HK-2 (cell line): ENCODE results near the gene SUN1.
"Not testable (repeated sequence)": the region's sequence is repeated elsewhere in the genome, so short reads cannot be mapped to it uniquely, and the experiment has no call there.

Experiments used
- DNase-seq: peaks from one replicate; pipeline ENCODE4 v3.0.0-alpha.2; 2018; ENCODE audit not compliant: unreplicated experiment

Gene SUN1

DNA sequence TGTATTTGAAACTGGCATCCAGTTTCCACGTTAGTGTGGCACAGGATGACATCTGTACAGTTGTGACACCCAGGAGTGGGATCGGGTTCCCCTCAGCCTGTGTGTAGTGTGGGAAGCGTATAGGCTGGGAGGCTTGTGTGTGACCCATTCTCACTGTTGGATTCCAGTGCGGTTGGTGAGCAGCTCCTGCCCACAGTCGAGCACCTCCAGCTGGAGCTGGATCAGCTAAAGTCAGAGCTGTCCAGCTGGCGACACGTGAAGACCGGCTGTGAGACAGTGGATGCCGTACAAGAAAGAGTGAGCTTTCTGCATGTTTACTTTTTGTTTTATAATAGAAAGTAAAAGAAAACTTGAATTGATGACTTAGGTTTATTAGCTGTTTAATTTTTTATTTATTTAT lies 25.4 kb downstream of the SUN1 start:
- DNase-seq = no peak

DNA sequence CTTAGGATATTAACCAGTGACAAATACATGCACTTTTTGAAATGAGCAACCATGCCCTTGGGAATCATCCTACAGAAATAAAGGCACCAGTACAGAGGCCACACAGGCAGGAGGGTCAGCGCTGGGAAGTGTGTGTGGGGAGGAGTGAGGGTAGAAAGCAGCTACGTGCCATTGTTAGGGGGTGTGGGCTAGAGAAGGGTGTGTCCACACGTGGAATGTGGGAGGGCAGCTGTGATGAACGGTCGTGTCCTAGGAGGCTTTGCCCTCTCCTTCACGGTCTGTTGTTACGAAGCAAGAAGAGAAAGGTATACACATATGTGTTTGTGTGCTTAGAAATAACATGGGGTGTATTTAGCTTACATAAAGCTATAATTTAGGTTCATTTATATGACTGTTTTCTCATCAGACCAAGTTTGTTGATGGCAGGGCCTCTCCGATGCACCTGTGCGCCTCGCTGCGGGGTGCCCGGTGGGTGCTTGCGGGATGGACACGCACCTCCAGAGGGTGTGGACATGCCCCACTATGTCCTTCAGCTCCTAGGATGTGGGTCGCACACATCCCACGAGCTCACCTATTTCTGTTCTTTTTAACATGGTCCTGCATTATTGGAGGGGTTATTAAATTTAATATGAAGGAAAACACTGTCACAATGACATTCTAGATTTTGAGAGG lies 27.2 kb downstream of the SUN1 start:
- DNase-seq = no peak

DNA sequence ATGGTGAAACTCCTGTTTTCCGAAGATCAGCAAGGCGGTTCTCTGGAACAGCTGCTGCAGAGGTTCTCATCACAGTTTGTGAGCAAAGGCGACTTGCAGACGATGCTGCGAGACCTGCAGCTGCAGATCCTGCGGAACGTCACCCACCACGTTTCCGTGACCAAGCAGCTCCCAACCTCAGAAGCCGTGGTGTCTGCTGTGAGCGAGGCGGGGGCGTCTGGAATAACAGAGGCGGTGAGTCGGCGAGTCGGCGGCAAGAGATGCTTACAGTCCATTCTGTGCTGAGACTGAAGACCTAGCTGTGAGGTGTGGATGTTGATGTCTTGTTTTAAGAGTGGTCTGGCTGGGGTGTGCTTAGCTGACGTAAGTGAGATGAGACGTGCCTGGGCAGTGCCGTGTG lies 27.9 kb downstream of the SUN1 start:
- no peak for DNase-seq

DNA sequence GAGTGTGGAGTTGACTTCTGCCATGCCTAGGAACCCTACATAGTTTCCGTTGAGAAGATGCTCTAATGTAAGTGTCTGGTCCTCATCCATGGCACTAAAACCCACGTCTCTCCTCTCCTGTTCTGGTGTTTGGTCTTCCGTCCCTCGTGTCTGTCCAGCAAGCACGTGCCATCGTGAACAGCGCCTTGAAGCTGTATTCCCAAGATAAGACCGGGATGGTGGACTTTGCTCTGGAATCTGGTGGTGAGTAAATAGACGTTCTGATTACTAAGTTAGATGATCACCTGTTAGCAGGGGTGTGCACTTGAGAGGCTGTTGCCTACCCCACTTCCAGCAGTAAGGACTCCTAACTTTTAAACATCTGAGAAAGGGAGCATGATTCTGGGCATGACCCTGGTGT lies 28.9 kb downstream of the SUN1 start:
- no peak for DNase-seq

DNA sequence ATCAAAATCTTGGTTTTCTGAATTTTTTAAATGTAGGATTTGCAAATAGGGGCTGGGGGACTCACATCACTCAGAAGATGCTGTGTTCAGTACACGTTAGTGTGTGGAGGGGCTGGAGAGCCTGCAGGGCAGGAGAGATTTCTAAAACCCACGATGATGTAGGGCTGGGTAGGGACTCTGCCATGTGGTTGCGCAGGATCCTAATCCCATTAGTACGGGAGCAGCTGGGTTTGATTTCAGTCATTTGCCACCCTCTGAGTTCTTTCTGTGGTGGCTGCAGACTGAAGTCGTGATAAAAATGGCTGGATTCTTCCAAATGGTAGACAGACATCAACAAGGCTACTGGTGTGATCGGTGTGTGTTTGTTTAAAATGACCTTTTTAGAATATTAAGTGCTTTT lies 29.9 kb downstream of the SUN1 start:
- no peak for DNase-seq

DNA sequence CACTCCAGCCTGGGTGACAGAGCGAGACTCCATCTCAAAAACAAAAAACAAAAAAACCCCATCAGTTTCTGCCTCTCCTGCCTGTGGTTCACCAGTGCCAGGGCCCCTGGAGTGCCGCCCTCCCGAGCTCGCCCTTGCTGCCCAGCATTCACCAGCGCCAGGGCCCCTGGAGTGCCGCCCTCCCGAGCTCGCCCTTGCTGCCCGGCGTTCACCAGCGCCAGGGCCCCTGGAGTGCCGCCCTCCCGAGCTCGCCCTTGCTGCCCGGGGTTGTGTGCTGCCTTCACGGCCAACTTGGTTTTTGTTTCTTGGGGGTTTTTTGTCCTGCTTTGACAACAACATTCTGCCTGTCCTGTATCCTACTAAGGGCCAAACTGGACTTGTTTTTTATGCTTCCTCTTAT lies 30.8 kb downstream of the SUN1 start:
- no peak for DNase-seq

DNA sequence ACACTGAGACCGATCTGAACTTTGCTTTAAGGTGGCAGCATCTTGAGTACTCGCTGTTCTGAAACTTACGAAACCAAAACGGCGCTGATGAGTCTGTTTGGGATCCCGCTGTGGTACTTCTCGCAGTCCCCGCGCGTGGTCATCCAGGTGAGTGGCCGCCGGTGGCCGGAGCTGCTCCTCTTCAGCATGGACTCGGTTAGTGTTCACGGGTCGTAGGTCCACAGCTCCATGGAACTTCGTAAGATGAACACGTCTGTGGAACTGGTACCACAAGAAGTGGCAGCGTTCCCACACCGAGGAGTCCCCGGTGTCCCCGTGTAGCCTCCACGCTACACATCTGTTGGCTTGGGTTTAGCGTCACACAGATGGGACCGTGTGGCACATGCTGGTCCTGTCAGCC lies 33.6 kb downstream of the SUN1 start:
- no peak for DNase-seq

DNA sequence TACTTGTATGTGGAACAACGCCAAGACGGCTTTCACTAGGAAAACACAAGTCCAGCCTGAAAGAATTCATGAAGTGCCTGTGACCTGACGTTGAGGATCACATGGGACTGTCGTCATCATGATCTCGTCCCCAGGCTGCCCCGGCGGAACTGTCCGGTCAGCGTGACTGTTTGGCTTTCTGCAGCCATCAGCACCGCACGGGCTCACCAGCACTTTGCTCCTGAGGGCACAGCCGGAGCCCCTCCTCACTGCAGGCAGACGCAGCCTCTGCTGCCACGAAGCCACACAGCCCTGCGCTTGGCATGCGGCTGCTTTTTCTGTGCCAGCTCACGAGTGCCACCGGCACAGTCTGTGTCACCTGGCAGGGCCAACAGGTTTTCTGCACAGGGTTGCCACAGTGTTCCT lies 34.7 kb downstream of the SUN1 start:
- no peak for DNase-seq

DNA sequence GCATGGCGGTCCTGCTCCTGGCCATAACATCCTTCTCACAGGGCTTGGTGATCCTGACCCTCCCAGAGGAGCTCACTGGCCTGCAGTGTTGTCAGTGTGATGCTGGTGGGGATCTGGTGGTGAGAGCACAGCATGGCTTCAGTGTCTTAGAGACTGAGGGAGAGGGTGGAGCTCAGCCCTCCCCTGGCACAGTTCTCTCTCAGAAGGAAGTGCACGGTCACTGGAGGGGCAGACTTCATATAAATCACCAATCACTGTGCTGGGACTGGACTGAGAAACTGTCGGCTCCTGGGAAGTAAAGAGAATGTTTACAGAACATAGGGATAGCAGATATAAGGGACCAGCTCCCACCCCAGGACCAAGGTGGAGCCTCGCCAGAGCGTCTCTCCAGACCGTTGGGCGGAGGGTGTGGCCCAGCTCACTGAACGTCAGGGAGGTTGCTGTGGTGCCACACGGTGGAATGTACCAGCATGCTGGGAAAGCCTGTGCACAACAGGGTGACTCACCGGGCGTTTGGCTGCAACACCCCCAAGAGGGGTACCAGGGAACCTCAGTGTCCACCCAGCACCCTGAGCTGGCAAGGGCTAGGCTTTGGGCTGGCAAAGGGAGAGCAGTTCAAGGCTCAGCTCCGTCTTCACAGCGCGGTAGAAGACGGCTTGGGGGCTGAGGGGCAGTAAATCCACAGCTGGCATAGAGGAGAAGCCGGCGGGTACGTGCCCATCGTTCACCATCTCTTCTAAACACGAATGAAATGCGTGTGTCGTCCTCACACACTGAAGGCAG lies 35.3 kb downstream of the SUN1 start:
- DNase-seq = peak; percentile 39

DNA sequence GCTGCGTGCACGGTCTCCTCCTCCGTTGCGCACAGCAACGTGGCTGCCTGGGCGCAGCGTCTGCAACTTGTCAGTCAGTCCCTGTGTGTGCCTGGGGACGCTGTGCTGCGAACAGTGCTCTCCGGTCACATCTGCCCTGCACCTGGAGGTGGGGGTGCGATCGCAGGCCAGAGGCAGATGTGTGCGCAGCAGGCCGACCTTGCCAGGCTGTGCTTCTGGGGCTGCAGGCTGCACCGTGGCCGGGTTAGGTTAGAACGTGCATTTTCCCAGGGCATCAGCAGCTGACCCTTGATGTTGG lies 35.9 kb downstream of the SUN1 start:
- no peak for DNase-seq

DNA sequence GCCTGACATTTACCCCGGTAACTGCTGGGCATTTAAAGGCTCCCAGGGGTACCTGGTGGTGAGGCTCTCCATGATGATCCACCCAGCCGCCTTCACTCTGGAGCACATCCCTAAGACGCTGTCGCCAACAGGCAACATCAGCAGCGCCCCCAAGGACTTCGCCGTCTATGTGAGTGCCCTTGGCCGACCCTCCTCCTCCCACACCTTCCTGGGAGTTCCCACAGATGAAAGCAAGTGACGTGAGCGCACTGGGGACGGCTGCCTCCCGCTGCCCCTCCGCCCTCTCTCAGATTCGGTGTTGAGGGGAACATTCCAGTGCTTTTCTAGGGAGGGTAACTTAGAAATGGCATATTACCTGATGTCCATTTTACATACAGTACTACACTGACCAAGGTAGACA lies 37.1 kb downstream of the SUN1 start:
- no peak for DNase-seq

DNA sequence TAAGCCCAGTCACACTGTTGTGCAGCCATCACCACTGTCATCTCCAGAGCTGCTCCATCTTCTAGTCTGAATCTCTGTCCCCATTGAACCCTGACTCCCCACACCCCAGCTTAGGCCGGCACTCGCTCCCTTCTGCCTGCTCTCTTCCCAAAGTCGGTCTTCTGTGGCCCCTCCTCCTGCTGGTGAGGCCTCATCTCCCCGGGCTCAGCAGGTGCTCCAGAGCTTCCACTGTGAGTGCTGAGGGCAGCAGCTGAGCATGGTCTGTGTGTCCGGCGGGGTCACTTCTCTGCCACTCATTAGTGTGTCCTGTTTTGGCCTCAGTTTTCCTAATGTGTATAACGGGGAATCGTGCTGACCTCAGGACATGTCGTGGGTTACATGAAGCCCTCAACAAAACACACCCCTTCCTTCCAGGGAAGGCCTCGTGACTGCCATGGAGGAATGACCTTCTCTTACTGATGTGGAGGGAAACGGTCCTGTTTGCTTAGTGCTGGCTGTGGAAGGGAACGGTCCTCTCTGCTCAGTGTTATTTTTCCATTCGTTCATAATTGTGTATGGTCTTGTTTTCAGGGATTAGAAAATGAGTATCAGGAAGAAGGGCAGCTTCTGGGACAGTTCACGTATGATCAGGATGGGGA lies 39.7 kb downstream of the SUN1 start:
- no peak for DNase-seq

DNA sequence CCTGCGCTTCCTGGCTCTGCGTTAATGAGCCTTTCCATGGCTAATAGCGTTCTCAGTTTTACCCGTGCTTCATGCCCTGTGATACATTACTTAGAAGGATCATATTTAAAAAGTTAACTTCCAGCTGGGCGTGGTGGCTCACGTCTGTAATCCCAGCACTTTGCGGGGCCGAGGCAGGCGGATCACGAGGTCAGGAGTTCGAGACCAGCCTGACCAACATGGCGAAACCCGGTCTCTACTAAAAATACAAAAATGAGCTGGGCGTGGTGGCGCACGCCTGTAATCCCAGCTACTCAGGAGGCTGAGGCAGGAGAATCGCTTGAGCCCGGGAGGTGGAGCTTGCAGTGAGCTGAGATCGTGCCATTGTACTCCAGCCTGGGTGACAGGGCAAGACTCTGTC lies 40.4 kb downstream of the SUN1 start:
- not testable (repeated sequence) for DNase-seq

DNA sequence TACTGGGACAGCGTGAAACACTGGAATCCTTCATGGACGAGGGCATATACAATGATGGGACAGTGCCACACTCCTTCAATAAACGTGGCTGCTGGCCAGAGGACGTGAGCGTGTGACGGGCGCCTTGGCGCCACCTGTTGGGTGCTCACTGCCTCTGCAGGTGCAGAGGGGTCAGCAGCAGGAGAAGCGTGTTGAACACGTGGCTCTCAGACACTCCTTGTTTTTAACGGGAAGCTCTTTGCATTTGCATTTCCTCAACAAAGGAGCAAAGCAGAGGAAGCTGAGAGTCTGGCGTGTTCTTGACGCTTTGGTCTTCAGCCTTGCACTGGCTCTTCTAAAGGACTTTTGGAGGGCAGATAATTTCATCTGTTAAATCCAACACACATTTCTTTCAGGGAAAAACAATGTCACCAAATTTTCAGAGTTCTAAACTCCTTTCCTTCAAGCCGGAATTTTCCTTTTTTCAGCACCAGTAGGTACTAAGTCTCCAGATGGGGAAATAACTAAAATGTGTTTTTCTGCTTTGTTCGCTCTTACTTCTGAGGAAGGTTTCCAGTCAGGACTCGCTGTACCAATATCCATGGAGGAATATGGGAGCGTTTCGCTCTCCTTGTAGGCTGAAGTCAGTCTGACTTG lies 41.2 kb downstream of the SUN1 start:
- peak; percentile 79 for DNase-seq

DNA sequence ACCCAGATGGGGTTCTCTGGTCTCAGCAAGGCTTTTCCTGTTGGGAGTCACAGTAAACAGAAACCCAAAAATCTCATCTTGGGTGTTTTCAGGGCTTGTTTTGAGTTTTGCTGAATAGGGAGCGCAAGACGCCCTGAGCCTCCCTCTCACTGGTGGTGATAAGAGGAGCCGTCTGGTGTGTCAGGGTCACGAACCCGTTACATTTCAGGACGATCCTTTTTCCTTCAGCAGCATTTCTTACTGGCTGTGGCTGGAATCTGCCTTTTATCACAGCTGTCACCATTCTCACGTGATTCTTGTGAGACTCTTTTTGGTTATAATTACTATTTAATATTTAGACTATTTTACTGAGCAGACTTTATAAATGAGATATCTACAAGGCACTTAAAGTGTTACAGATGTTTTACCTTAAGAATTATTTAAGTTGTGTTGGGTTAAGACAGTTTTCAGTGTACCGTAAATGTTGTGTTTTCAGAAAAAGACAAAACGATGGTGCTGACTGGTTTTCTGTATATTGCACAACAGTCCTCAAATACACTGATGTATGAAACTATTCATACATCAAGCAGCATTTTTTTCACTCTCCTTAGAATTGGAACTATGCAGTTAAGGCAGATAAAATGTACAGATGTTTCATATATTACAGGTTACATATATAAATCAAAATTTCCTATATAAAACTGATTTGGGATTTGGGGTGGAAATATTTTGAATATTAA lies 41.9 kb downstream of the SUN1 start:
- no peak for DNase-seq

DNA sequence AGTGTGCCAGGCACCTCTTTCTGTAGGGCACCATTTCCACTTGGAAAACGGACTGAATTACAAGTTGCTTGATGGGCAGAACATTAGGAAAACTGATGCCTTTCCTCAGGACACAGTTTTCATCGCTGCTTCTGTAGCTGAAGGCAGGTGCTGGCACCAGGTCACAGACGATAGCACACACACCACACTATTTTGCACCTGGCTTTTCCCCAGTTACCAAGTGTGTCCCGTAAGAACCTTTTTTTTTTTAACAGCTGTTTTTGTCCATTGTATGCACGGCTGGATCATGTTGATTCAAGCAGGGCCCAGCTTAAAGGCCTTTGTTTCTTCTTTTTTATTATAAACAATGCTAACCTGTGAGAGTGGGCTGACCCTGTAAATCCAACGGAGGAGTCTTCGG lies 42.8 kb downstream of the SUN1 start:
- DNase-seq = no peak

DNA sequence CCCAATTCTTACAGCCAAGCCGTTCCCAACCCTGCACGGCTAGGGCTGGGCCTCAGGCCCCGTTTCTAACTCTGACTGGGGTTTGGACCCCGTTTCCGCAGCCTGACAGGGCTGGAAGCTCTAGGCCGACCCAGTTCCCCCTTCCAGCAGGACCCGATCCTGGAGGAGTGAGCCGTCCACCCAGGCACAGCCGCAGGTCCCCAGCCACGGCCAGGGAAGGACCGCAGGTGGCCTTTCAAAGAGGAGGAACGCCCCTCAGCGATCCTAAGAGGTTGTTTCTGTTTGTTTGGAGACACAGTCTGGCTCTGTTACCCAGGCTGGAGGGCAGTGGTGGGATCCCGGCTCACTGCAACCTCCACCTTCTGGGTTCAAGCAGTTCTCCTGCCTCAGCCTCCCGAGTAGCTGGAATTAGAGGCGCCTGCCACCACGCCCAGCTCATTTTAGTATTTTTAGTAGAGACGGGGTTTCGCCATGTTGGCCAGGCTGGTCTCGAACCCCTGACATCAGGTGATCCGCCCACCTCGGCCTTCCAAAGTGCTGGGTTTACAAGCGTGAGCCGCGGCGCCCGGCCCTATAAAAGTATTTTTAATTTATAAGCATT lies 43.3 kb downstream of the SUN1 start:
- DNase-seq = no peak

DNA sequence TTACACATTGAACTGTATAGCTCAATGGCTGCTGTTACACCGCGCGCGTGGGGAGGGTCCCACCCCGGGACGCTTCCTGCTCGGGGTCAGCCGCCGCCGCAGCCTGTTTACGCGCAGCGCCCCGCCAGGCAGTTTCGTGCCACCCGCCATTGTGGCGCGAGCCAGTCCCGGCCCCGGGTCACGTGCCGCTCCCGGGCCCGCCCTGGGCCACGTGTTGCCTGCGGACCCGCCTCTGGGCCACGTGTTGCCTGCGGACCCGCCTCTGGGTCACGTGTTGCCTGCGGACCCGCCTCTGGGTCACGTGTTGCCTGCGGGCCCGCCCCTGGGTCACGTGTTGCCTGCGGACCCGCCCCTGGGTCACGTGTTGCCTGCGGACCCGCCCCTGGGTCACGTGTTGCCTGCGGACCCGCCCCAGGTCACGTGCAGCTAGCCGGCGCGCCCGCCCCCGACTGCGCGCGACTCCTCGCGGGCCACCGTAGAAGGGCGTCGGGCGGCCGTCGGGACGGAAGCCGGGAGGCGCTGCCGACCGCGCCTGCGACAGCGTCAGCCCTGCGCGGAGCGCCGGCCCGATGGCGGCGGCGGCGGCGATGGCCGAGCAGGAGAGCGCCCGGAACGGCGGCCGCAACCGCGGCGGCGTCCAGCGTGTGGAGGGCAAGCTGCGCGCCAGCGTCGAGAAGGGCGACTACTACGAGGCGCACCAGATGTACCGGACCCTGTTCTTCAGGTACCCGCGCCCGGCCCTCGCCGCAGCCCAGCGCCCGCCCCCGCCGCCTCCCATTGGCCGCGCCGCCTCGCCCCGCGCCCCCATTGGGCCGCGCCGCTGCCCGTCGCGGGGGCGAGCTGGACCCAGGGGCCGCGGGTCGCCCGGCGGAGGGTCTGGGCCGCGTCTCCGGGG lies 44.0 kb downstream of the SUN1 start, which contains the start of gene GET4:
Gene GET4 (plus strand): TSS at position 478 of the 895 bp plus-strand sequence. CDS start 92 bp downstream, at position 570.
- DNase-seq = peak; percentile 93

DNA sequence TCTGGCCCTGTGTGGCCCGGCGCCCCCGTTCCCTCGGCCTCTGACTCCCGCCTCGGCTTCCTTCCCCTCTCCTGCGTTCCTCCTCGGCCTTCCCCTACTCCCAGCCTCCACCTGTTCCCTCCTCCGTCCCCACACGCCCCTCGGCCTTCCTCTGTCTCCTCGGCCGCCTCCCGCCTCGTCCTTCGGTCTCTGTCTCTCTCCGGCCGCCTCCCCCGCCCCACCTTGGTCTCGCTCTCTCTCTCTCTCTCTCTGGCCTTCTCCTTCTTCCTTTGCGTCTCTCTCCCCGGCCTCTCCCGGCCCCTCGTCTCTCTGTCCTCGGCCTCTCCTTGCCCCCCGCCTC lies 44.7 kb downstream of the SUN1 start:
- peak; percentile 67 for DNase-seq

DNA sequence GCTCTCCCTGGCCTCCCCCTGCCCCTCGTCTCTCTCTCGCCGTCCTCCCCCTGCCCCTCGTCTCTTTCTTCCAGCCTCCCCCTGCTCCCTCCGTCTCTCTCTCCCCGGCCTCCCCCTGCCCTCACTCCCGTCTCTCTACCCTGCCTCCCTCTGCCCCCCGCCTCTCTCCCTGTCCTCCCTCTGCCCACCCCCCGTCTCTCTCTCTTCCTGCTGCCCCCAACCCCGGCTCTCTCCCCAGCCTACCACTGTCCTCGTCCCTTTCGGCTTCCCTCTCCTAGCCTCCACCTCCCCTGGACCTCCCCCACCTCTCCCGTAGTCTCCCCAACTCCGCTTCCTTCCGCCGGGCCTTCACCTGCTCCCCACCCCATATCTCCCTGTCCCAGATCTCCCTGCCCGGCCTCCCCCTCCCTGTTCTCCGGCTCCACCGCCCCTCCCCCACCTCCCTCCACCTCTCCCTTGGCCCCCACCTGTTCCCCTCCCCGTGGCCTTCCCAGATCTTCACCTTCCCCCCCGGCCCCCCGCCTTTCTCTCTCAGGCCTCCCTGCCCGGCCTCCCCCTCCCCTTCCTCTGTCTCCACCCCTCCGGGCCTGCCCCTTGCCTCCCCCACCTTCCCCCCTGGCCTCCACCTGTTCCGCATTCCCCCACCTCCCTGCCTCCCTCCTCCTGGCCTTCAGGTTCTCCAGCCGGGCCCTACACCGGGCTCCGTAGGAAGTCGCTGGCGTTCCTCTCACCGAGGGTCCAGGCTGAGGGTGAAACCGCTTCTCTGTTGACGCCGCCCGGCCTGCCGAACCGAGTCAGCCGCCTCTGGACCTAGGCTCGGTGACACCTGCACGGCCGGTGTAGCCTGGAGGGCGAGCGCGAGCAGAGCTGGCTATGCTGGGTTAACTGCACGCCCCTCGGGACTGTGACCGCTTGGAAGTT lies 45.3 kb downstream of the SUN1 start:
- peak; percentile 50 for DNase-seq
